Measurements from ENCODE around the gene PRAF2. TPM values are rescaled to one million over a fixed set of nuclear protein-coding genes. Genes with fewer than 3 reads are reported as not detected.

Gene PRAF2
- total RNA-seq, 1 experiment from 2014 or later = 0.07 TPM

GRCh38 chrX:49043987-49044281, 29.9 kb downstream of the PRAF2 start:
- no peaks in the 10 kb centered on the region for H3F3A ChIP-seq (ENCODE audit: low read length, unreplicated experiment)

GRCh38 chrX:49043220-49043986, 30.4 kb downstream of the PRAF2 start, which contains the start of gene TFE3:
TFE3 (minus strand) TSS chrX:49043357; CDS start chrX:49043226, 131 bp downstream.
- DNase-seq (peak; percentile 99), ATAC-seq (peak; percentile 78)
- no peaks in the 10 kb centered on the region for H3K9me2 ChIP-seq (replicated peaks; ENCODE audit: low read length)
- H3K79me2 ChIP-seq (ENCODE audit: low read length) = peaks cover 41% of the 10 kb centered on the region
- H3K27ac ChIP-seq (ENCODE audit: low read length) = peak within 1 kb of the TSS; percentile 65
- H4K20me1 ChIP-seq (ENCODE audit: low read length) = no peaks in the 10 kb centered on the region
- peak within 1 kb of the TSS; percentile 91 for H3K4me2 ChIP-seq (ENCODE audit: low read length)
- intact Hi-C loops (cut with micrococcal nuclease) = loop anchor here (1.0 to 5.0 kb wide), 6 partner anchors 41 to 146 kb away; partner anchors contain the start of genes GRIPAP1, MAGIX, PQBP1 and TIMM17B
- TF ChIP-seq CTCF (conservative IDR thresholded peaks at IDR 0.05; ENCODE audit: low read depth, low read length) (peak; percentile 68), EZH2 (IDR thresholded peaks at IDR 0.05; ENCODE audit: low read length, unreplicated experiment) (no peak), EZH2phosphoT487 (IDR thresholded peaks at IDR 0.05; ENCODE audit: borderline replicate concordance, low read length) (no peak)
- H3K4me3 ChIP-seq (ENCODE audit: low read length) = peak within 1 kb of the TSS; percentile 96
- peaks cover 34% of the 10 kb centered on the region for H3K4me1 ChIP-seq (ENCODE audit: insufficient read depth, low read length)
- no TSS peak for BruUV-seq (replicated peaks)
- H3F3A ChIP-seq (ENCODE audit: low read length, unreplicated experiment) = no peaks in the 10 kb centered on the region
- no peaks in the 10 kb centered on the region for H3K27me3 ChIP-seq (ENCODE audit: low read length)
- peaks cover 4% of the 10 kb centered on the region; the same call in 1 of the 2 replicates for H3K36me3 ChIP-seq (ENCODE audit: low read depth, low read length)
- H2AFZ ChIP-seq (ENCODE audit: low read length) = peak within 1 kb of the TSS; percentile 86
- CTCF ChIA-PET = interaction anchor here (0.6 to 0.7 kb wide), 3 partner anchors 41 to 152 kb away, joined by 4 to 7 read pairs (median 5); partner anchors contain the start of gene GRIPAP1
- H3K9me3 ChIP-seq (ENCODE audit: low read length) = no peaks in the 10 kb centered on the region
- H3K9ac ChIP-seq (ENCODE audit: low read length) = peak within 1 kb of the TSS; percentile 91
- POLR2A ChIA-PET (ENCODE audit: unreplicated experiment) = interaction anchor here (0.6 to 0.9 kb wide), 4 partner anchors 42 to 306 kb away, joined by 3 to 12 read pairs (median 4); partner anchors contain the start of gene GRIPAP1

More at GRCh38 chrX:49043987-49044281, 29.9 kb downstream of the PRAF2 start:
- H4K20me1 ChIP-seq (ENCODE audit: low read length) = no peaks in the 10 kb centered on the region
- no peaks in the 10 kb centered on the region; the same call in 1 of the 2 replicates for H3K36me3 ChIP-seq (ENCODE audit: low read depth, low read length)
- H3K4me1 ChIP-seq (ENCODE audit: insufficient read depth, low read length) = peaks cover 29% of the 10 kb centered on the region
- intact Hi-C loops (cut with micrococcal nuclease) = loop anchor here (1.0 to 5.0 kb wide), 6 partner anchors 42 to 147 kb away; partner anchors contain the start of genes GRIPAP1, MAGIX, PQBP1 and TIMM17B
- peak overlapping the region; percentile 64 for H3K4me3 ChIP-seq (ENCODE audit: low read length)
- no peak for DNase-seq
- H2AFZ ChIP-seq (ENCODE audit: low read length) = peak overlapping the region; percentile 86
- H3K9me3 ChIP-seq (ENCODE audit: low read length) = no peaks in the 10 kb centered on the region
- no peaks in the 10 kb centered on the region for H3K27me3 ChIP-seq (ENCODE audit: low read length)
- no peaks in the 10 kb centered on the region for H3K9me2 ChIP-seq (replicated peaks; ENCODE audit: low read length)
- peak overlapping the region; percentile 80 for H3K4me2 ChIP-seq (ENCODE audit: low read length)
- peaks cover 39% of the 10 kb centered on the region for H3K79me2 ChIP-seq (ENCODE audit: low read length)
- TF ChIP-seq CTCF (conservative IDR thresholded peaks at IDR 0.05; ENCODE audit: low read depth, low read length) = no peak
- TF ChIP-seq EZH2phosphoT487 (IDR thresholded peaks at IDR 0.05; ENCODE audit: borderline replicate concordance, low read length) = no peak
- no peak for TF ChIP-seq EZH2 (IDR thresholded peaks at IDR 0.05; ENCODE audit: low read length, unreplicated experiment)
- POLR2A ChIA-PET (ENCODE audit: unreplicated experiment) = interaction anchor here (0.6 kb wide), 1 partner anchor 61 kb away, joined by 3 read pairs; no protein-coding TSS in a partner anchor
- H3K27ac ChIP-seq (ENCODE audit: low read length) = peak overlapping the region; percentile 30
- CTCF ChIA-PET = interaction anchor here (0.7 kb wide), 1 partner anchor 71 kb away, joined by 4 read pairs; no protein-coding TSS in a partner anchor
- peak overlapping the region; percentile 49 for H3K9ac ChIP-seq (ENCODE audit: low read length)
- TSS peak; percentile 59 for BruUV-seq (replicated peaks)
- no peak for ATAC-seq

Data from PC-3 (cell line).